ENCODE results near the gene FXYD2.

The FXYD2 gene

DNA sequence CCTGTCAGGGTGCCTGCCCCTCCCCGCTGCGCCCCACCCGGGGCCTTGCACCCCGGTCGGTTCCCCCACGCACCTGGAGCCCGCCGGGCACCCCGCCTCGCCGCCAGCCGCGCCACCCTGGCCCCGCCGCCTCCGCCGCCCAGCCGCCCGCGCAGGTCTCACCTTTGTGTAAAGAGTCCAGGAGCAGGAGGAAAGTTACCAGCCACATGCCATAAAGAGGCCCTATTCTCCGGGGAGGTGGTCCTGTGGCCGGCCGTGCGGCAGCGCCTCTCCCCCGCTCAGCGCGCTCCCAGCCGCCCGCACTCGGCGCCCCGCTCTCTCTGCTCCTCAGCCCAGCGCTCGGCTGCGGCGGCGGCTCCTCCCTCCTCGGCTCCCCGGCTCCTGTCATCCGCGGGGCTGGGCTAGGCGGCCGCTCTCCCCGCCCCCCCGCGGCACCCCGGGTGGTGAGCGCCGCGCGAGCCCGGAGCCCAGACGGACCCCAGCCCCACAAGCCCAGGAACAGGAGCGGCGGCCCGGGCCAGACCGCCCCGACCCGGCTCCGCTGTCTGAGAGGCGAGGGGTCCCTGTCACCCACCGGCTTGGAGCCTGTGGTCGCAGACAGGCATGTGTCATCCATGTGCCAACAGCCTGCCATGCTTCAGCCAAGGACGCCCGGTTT lies 27.5 kb downstream of the FXYD2 start, which contains the start of gene DSCAML1:
Gene DSCAML1, minus strand, starts transcription at position 345 of the 658 bp plus-strand sequence. Its CDS starts 137 bp downstream, at position 208.
- Histone ChIP-seq H3K9me3 (ENCODE audit: control extremely low read depth in 1 of 5, control insufficient read depth in 4 of 5, insufficient read depth in 2 of 5, low read depth in 1 of 5, low read length in 4 of 5) (no peaks in the 10 kb centered on the region), H3K36me3 (ENCODE audit: control insufficient read depth in 4 of 4, insufficient read depth in 4 of 4, low read length in 3 of 4) (no peaks in the 10 kb centered on the region), H3K27ac (ENCODE audit: insufficient read depth in 1 of 2, low read depth in 1 of 2, low read length in 2 of 2, poor library complexity in 1 of 2, severe bottlenecking in 2 of 2) (no peak within 1 kb of the TSS), H3K4me3 (ENCODE audit: control insufficient read depth in 1 of 7, extremely low read depth in 1 of 7, insufficient read depth in 4 of 7, low read depth in 2 of 7, low read length in 6 of 7) (peak within 1 kb of the TSS in 4 of 7 experiments; percentile 11 to 49 (median 25)), H3K4me1 (ENCODE audit: control extremely low read depth in 1 of 4, control insufficient read depth in 4 of 4, insufficient read depth in 4 of 4, low read length in 3 of 4) (peaks cover 0 to 20% (median 12%) of the 10 kb centered on the region in 4 experiments), H3K27me3 (replicated peaks in 2 of 5; ENCODE audit: control insufficient read depth in 4 of 5, insufficient read depth in 5 of 5, low read length in 4 of 5) (peaks cover 0 to 82% (median 40%) of the 10 kb centered on the region in 5 experiments)
- ChIA-PET POLR2A (no interaction called here), CTCF (interaction anchor here (1.3 to 4.0 kb wide), 2 partner anchors 11 to 20 kb away, joined by 6 to 28 read pairs; no protein-coding TSS in a partner anchor)
- 11% methylated on average over 54 of the region's 66 CpGs for WGBS (ENCODE audit: insufficient coverage)
- peak in 2 of 3 donors; percentile 25 to 34 for DNase-seq

DNA sequence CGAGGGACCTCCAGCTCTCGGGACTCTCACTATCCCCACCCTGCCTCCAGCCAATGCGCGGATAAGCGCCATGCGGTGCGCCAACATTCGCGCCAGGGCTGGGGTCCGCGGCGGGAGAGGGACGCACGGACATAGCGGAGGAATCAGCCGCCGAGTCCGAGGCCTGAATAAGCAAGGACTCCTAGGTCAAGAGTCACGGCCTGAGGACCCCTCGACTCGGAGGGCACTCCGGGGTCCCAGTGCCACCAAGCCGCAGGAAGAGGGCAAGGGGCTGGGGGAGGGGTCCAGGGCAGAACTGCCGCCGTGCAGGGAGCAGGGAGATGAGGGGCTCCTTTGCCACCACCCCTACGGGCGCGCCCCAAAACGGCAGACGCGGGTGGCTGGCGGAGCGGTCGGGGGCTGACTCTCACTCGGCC lies 28.1 kb downstream of the FXYD2 start:
- peaks cover 0 to 20% (median 12%) of the 10 kb centered on the region in 4 experiments for H3K4me1 ChIP-seq (ENCODE audit: control extremely low read depth in 1 of 4, control insufficient read depth in 4 of 4, insufficient read depth in 4 of 4, low read length in 3 of 4)
- no peaks in the 10 kb centered on the region for H3K36me3 ChIP-seq (ENCODE audit: control insufficient read depth in 4 of 4, insufficient read depth in 4 of 4, low read length in 3 of 4)
- H3K9me3 ChIP-seq (ENCODE audit: control extremely low read depth in 1 of 5, control insufficient read depth in 4 of 5, insufficient read depth in 2 of 5, low read depth in 1 of 5, low read length in 4 of 5): no peaks in the 10 kb centered on the region
- CTCF ChIA-PET: interaction anchor here (2.5 kb wide), 1 partner anchor 13 kb away, joined by 7 read pairs; no protein-coding TSS in a partner anchor
- peaks cover 0 to 84% (median 40%) of the 10 kb centered on the region in 5 experiments for H3K27me3 ChIP-seq (replicated peaks in 2 of 5; ENCODE audit: control insufficient read depth in 4 of 5, insufficient read depth in 5 of 5, low read length in 4 of 5)
- DNase-seq: no peak
- 5% methylated on average over 30 of the region's 35 CpGs for WGBS (ENCODE audit: insufficient coverage)
- peak overlapping the region in 4 of 7 experiments; percentile 8 to 49 (median 22) for H3K4me3 ChIP-seq (ENCODE audit: control insufficient read depth in 1 of 7, extremely low read depth in 1 of 7, insufficient read depth in 4 of 7, low read depth in 2 of 7, low read length in 6 of 7)
- no peak overlapping the region for H3K27ac ChIP-seq (ENCODE audit: insufficient read depth in 1 of 2, low read depth in 1 of 2, low read length in 2 of 2, poor library complexity in 1 of 2, severe bottlenecking in 2 of 2)
- POLR2A ChIA-PET: no interaction called here

DNA sequence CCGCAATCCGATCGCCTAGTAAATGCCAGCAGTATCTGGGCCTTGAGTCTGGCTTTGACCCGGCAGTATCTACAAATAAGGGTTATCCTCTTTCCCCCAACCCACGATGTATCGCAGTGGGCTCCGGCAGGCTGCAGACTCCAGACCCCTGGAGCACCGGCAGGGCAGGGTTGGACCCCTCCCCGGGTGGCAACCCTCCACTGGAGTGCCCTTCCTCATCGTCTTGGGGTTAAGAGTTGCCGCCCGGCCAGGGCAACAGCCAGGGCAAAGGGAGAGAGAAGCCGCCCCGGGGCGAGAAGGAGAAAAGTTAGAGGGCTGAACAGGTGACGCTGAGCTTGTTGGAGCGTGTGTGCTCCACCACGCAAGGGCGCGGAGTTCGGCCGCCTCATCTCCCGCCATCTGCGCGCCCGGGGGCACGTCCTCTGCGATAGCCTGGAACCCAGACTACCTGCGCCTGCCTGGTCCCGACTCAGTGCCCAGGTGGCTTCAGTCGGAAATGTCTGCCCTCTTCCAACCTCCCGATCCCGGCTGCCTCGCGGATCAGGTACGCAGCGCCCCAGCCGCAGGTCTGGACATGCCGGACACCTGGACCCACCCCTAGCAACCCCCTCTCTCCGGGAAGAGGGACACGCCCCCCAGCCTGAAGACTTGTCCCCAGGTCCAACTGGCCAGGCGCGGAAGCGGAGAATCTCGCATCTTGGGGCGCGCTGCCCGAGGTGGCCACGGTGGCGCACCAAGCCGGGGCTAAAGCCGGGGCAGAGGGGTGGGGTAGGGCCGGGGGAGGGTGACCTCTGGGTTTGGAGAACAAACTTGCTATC lies 28.7 kb downstream of the FXYD2 start:
- CTCF ChIA-PET: interaction anchor here (2.5 kb wide), 1 partner anchor 13 kb away, joined by 7 read pairs; no protein-coding TSS in a partner anchor
- H3K36me3 ChIP-seq (ENCODE audit: control insufficient read depth in 4 of 4, insufficient read depth in 4 of 4, low read length in 3 of 4): no peaks in the 10 kb centered on the region
- no peaks in the 10 kb centered on the region for H3K9me3 ChIP-seq (ENCODE audit: control extremely low read depth in 1 of 5, control insufficient read depth in 4 of 5, insufficient read depth in 2 of 5, low read depth in 1 of 5, low read length in 4 of 5)
- no peak overlapping the region for H3K27ac ChIP-seq (ENCODE audit: insufficient read depth in 1 of 2, low read depth in 1 of 2, low read length in 2 of 2, poor library complexity in 1 of 2, severe bottlenecking in 2 of 2)
- peaks cover 0 to 20% (median 12%) of the 10 kb centered on the region in 4 experiments for H3K4me1 ChIP-seq (ENCODE audit: control extremely low read depth in 1 of 4, control insufficient read depth in 4 of 4, insufficient read depth in 4 of 4, low read length in 3 of 4)
- peaks cover 0 to 84% (median 40%) of the 10 kb centered on the region in 5 experiments for H3K27me3 ChIP-seq (replicated peaks in 2 of 5; ENCODE audit: control insufficient read depth in 4 of 5, insufficient read depth in 5 of 5, low read length in 4 of 5)
- WGBS (ENCODE audit: insufficient coverage): 11% methylated on average over 40 of the region's 53 CpGs
- DNase-seq: no peak
- H3K4me3 ChIP-seq (ENCODE audit: control insufficient read depth in 1 of 7, extremely low read depth in 1 of 7, insufficient read depth in 4 of 7, low read depth in 2 of 7, low read length in 6 of 7): peak overlapping the region in 3 of 7 experiments; percentile 11 to 16 (median 12)
- POLR2A ChIA-PET: no interaction called here

DNA sequence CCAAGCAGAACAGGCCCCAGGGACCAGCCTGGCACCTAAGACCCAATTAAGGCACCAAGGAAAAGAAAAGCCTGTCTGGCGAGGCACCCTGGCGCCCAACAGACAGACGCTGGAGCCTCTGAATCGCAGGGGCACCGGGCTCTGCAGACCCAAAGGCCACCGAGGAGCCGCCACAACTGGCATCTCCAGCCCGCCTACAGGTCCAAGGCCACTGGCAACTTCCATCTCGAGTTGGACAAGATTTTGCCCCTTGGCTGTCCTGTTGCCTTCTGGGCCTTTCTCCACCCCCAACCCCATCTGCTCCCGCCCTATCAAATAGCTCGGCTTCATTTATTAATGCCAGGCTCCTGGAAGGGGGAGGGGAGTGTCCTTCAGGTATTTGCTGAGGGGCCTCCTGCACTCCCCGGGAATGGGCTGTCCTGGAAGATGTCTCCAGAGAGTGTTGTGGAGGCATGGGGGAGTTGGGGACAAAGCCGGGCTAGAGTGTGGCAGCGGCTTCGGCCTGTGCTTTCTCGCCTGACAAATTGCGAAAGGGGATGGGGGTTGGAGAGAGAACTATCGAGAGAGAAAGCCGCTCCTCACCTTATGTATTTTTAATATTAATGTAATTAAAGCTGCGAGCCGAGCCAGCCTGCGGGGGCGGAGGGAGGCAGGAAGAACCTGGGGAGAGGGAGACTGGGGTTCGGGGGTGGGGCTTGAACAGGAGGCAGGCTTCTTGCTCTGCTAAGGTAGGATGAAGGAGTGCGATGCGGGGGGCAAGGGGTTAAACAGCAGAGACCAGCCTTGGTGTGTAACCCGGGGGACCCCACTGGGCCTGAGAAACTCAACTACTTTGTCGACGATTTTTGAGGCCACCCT lies 29.5 kb downstream of the FXYD2 start:
- H3K36me3 ChIP-seq (ENCODE audit: control insufficient read depth in 4 of 4, insufficient read depth in 4 of 4, low read length in 3 of 4): no peaks in the 10 kb centered on the region
- ChIA-PET POLR2A (no interaction called here), CTCF (interaction anchor here (2.5 kb wide), 1 partner anchor 14 kb away, joined by 7 read pairs; no protein-coding TSS in a partner anchor)
- H3K4me3 ChIP-seq (ENCODE audit: control insufficient read depth in 1 of 7, extremely low read depth in 1 of 7, insufficient read depth in 4 of 7, low read depth in 2 of 7, low read length in 6 of 7): no peak overlapping the region
- H3K4me1 ChIP-seq (ENCODE audit: control extremely low read depth in 1 of 4, control insufficient read depth in 4 of 4, insufficient read depth in 4 of 4, low read length in 3 of 4): peaks cover 0 to 20% (median 12%) of the 10 kb centered on the region in 4 experiments
- H3K27me3 ChIP-seq (replicated peaks in 2 of 5; ENCODE audit: control insufficient read depth in 4 of 5, insufficient read depth in 5 of 5, low read length in 4 of 5): peaks cover 0 to 82% (median 37%) of the 10 kb centered on the region in 5 experiments
- H3K27ac ChIP-seq (ENCODE audit: insufficient read depth in 1 of 2, low read depth in 1 of 2, low read length in 2 of 2, poor library complexity in 1 of 2, severe bottlenecking in 2 of 2): no peak overlapping the region
- 47% methylated on average over 17 of the region's 29 CpGs for WGBS (ENCODE audit: insufficient coverage)
- no peak for DNase-seq
- H3K9me3 ChIP-seq (ENCODE audit: control extremely low read depth in 1 of 5, control insufficient read depth in 4 of 5, insufficient read depth in 2 of 5, low read depth in 1 of 5, low read length in 4 of 5): no peaks in the 10 kb centered on the region

DNA sequence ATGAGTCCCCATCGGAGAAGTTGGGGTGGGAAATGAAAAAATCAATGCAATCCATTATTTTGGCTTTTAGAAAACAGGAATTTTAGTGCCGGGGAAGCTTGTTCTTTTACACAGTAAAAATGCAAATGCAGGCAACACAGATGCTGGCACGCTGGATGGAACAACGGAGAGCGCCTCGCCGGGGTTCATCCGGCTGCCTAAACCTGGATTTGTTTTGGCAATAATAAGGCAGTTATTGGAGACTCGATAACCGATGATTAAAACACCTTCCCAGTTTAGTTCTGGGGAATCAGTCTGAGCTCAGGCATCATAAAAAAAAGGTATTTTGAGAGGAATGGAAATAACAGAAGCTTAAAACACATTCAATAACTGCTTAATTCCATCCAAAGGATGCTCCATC lies 30.4 kb downstream of the FXYD2 start:
- H3K27ac ChIP-seq (ENCODE audit: insufficient read depth in 1 of 2, low read depth in 1 of 2, low read length in 2 of 2, poor library complexity in 1 of 2, severe bottlenecking in 2 of 2): no peak overlapping the region
- CTCF ChIA-PET: interaction anchor here (0.6 to 2.5 kb wide), 2 partner anchors 9 to 15 kb away, joined by 3 to 7 read pairs; no protein-coding TSS in a partner anchor
- peaks cover 0 to 73% (median 30%) of the 10 kb centered on the region in 5 experiments for H3K27me3 ChIP-seq (replicated peaks in 2 of 5; ENCODE audit: control insufficient read depth in 4 of 5, insufficient read depth in 5 of 5, low read length in 4 of 5)
- POLR2A ChIA-PET: interaction anchor here (0.6 kb wide), 1 partner anchor 220 kb away, joined by 3 read pairs; no protein-coding TSS in a partner anchor
- WGBS (ENCODE audit: insufficient coverage): 94% methylated on average over 10 of the region's 10 CpGs
- no peak for DNase-seq
- no peak overlapping the region for H3K4me3 ChIP-seq (ENCODE audit: control insufficient read depth in 1 of 7, extremely low read depth in 1 of 7, insufficient read depth in 4 of 7, low read depth in 2 of 7, low read length in 6 of 7)
- no peaks in the 10 kb centered on the region for H3K36me3 ChIP-seq (ENCODE audit: control insufficient read depth in 4 of 4, insufficient read depth in 4 of 4, low read length in 3 of 4)
- no peaks in the 10 kb centered on the region for H3K9me3 ChIP-seq (ENCODE audit: control extremely low read depth in 1 of 5, control insufficient read depth in 4 of 5, insufficient read depth in 2 of 5, low read depth in 1 of 5, low read length in 4 of 5)
- peaks cover 0 to 20% (median 12%) of the 10 kb centered on the region in 4 experiments for H3K4me1 ChIP-seq (ENCODE audit: control extremely low read depth in 1 of 4, control insufficient read depth in 4 of 4, insufficient read depth in 4 of 4, low read length in 3 of 4)

DNA sequence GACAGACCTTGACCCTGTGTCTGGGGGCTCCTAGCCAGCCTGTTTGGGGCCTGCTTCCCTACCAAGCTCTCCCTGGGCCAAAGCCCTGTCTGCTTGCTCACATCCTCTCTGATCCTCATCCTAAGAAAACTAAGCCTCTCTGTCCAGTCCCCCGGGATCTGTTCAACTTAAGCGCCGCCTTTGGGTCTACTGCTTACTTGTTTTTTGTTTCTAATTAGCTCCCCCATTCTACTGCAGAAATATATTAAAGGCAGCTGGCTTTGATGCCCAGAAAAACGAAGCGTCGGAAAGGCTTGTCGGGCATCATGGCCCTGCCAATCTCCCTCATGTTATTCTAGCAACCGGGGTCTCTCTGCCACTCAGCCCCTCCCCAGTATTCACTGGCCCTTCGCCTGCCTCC lies 31.0 kb downstream of the FXYD2 start:
- ChIA-PET CTCF (interaction anchor here (0.6 to 1.4 kb wide), 3 partner anchors 8 to 11 kb away, joined by 3 to 5 read pairs (median 3); no protein-coding TSS in a partner anchor), POLR2A (interaction anchor here (0.6 kb wide), 1 partner anchor 220 kb away, joined by 3 read pairs; no protein-coding TSS in a partner anchor)
- DNase-seq: no peak
- H3K4me3 ChIP-seq (ENCODE audit: control insufficient read depth in 1 of 7, extremely low read depth in 1 of 7, insufficient read depth in 4 of 7, low read depth in 2 of 7, low read length in 6 of 7): no peak overlapping the region
- H3K9me3 ChIP-seq (ENCODE audit: control extremely low read depth in 1 of 5, control insufficient read depth in 4 of 5, insufficient read depth in 2 of 5, low read depth in 1 of 5, low read length in 4 of 5): no peaks in the 10 kb centered on the region
- peaks cover 0 to 68% (median 24%) of the 10 kb centered on the region in 5 experiments for H3K27me3 ChIP-seq (replicated peaks in 2 of 5; ENCODE audit: control insufficient read depth in 4 of 5, insufficient read depth in 5 of 5, low read length in 4 of 5)
- 90% methylated on average over 8 of the region's 9 CpGs for WGBS (ENCODE audit: insufficient coverage)
- H3K27ac ChIP-seq (ENCODE audit: insufficient read depth in 1 of 2, low read depth in 1 of 2, low read length in 2 of 2, poor library complexity in 1 of 2, severe bottlenecking in 2 of 2): no peak overlapping the region
- peaks cover 0 to 20% (median 12%) of the 10 kb centered on the region in 4 experiments for H3K4me1 ChIP-seq (ENCODE audit: control extremely low read depth in 1 of 4, control insufficient read depth in 4 of 4, insufficient read depth in 4 of 4, low read length in 3 of 4)
- no peaks in the 10 kb centered on the region for H3K36me3 ChIP-seq (ENCODE audit: control insufficient read depth in 4 of 4, insufficient read depth in 4 of 4, low read length in 3 of 4)
